SK-N-MC (cell line): ENCODE measurements around the gene DNAJC21.

Experiments used
- EZH2 ChIP-seq: fragments of 200-600 bp; sonication (generic); IDR thresholded peaks from one replicate; pipeline ENCODE4 v1.6.1; 2017; ENCODE audit warnings: antibody characterized with exemption
- FOXP2 ChIP-seq: optimal IDR thresholded peaks from 2 replicates; pipeline ENCODE3; 2011; ENCODE audit warnings: mild to moderate bottlenecking, moderate library complexity; ENCODE audit not compliant: insufficient read depth; ENCODE audit errors: extremely low read length, control extremely low read depth
- POLR2AphosphoS5 ChIP-seq: IDR thresholded peaks from 2 replicates; pipeline ENCODE4 v1.6.1; 2012; ENCODE audit warnings: mild to moderate bottlenecking, low read depth, low read length, borderline replicate concordance

GRCh38 chr5:34928267-34928666 lies 1.1 kb upstream of the DNAJC21 start:
- TF ChIP-seq EZH2 (no peak), POLR2AphosphoS5 (no peak), FOXP2 (no peak)
